Breast epithelium (tissue), 3 donors: Measurements from ENCODE around the gene NAPG.

Source experiments
- CTCF ChIP-seq, 3 donors: fragments of 450-650 bp; IDR thresholded peaks; one replicate each; pipeline ENCODE4 v1.5.1; 2016 to 2017; ENCODE audit warnings: antibody characterized with exemption in 3 of 3, mild to moderate bottlenecking in 3 of 3, moderate library complexity in 3 of 3
- POLR2A ChIP-seq: fragments of 450-650 bp; IDR thresholded peaks from one replicate; pipeline ENCODE4 v1.6.1; 2016; ENCODE audit warnings: antibody characterized with exemption, mild to moderate bottlenecking, moderate library complexity

GRCh38 chr18:10504723-10505122 is 21.1 kb upstream of the NAPG start:
- TF ChIP-seq CTCF (IDR thresholded peaks at IDR 0.05) (no peak), POLR2A (no peak)
